ENCODE measurements around the gene SVEP1. TPM values are rescaled to one million over a fixed set of nuclear protein-coding genes. Genes with fewer than 3 reads are reported as not detected.
A peak's percentile ranks its signal among the peaks of the same experiment; 100 is the strongest.

The SVEP1 gene
- total RNA-seq, 2 experiments from 2014 or later = not detected

DNA sequence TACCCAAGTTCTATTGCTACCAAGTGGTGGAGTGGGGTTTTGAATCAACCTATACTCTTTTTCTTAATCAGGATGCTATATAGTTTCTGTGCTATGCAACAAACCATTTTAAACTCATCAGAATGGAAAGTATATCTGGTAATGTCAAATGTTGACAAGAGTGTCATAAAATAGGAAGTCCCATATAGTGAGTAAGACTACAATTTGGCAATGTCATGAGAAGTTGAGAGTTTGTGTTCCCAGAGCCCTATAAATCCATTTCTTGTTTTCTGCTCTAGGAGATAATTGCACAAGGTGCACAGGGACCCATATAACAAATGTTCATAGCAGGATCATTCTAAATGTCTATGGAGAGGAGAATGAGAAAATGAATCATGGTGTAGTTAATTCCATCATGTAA is 132.1 kb downstream of the SVEP1 start:
- Histone ChIP-seq H3K27ac (ENCODE audit: low read depth in 1 of 2, low read length in 2 of 2) (no peak overlapping the region), H3K27me3 (ENCODE audit: control insufficient read depth in 1 of 2, insufficient read depth in 2 of 2, low read length in 2 of 2) (no peaks in the 10 kb centered on the region), H3K36me3 (ENCODE audit: insufficient read depth, low read length) (no peaks in the 10 kb centered on the region), H3K4me1 (ENCODE audit: insufficient read depth, low read length) (no peaks in the 10 kb centered on the region), H3K4me3 (ENCODE audit: low read length) (no peak overlapping the region), H3K9me3 (ENCODE audit: control insufficient read depth in 1 of 2, insufficient read depth in 1 of 2, low read length in 2 of 2) (no peaks in the 10 kb centered on the region)
- Mint-ChIP-seq H3K27ac (no peak overlapping the region), H3K9me3 (no peaks in the 10 kb centered on the region), H3K4me1 (ENCODE audit: low read depth) (no peaks in the 10 kb centered on the region), H3K36me3 (ENCODE audit: low read depth) (no peaks in the 10 kb centered on the region), H3K4me3 (no peak overlapping the region), H3K27me3 (peaks cover 10% of the 10 kb centered on the region)
- ChIA-PET POLR2A (no interaction called here), CTCF (no interaction called here)
- DNase-seq = no peak
- TF ChIP-seq CTCF (IDR thresholded peaks at IDR 0.05) = no peak
- intact Hi-C loops (cut with DNase I, micrococcal nuclease) = no loop called here
- no peak for ATAC-seq (ENCODE audit: poor library complexity)

- no peak for TF ChIP-seq CTCF (IDR thresholded peaks at IDR 0.05)
- CTCF ChIA-PET = no interaction called here
- ATAC-seq (ENCODE audit: poor library complexity) (no peak), DNase-seq (peak in 1 of 14 experiments; percentile 8)
- Histone ChIP-seq H3K27ac (ENCODE audit: low read depth in 1 of 2, low read length in 2 of 2) (no peak overlapping the region), H3K4me3 (ENCODE audit: low read length) (no peak overlapping the region), H3K4me1 (ENCODE audit: insufficient read depth, low read length) (no peaks in the 10 kb centered on the region), H3K36me3 (ENCODE audit: insufficient read depth, low read length) (no peaks in the 10 kb centered on the region), H3K9me3 (ENCODE audit: control insufficient read depth in 1 of 2, insufficient read depth in 1 of 2, low read length in 2 of 2) (no peaks in the 10 kb centered on the region), H3K27me3 (ENCODE audit: control insufficient read depth in 1 of 2, insufficient read depth in 2 of 2, low read length in 2 of 2) (no peaks in the 10 kb centered on the region)
- no peak overlapping the region for H3K4me3 Mint-ChIP-seq
- no peak overlapping the region for H3K27ac Mint-ChIP-seq
- intact Hi-C loops (cut with DNase I, micrococcal nuclease) = no loop called here
- H3K9me3 Mint-ChIP-seq = no peaks in the 10 kb centered on the region
- no peaks in the 10 kb centered on the region for H3K36me3 Mint-ChIP-seq (ENCODE audit: low read depth)
- no peaks in the 10 kb centered on the region for H3K4me1 Mint-ChIP-seq (ENCODE audit: low read depth)
- POLR2A ChIA-PET = no interaction called here
- peaks cover 6% of the 10 kb centered on the region for H3K27me3 Mint-ChIP-seq
Observed at GRCh38 chr9:110446171-110446570, 133.4 kb downstream of the SVEP1 start.

DNA sequence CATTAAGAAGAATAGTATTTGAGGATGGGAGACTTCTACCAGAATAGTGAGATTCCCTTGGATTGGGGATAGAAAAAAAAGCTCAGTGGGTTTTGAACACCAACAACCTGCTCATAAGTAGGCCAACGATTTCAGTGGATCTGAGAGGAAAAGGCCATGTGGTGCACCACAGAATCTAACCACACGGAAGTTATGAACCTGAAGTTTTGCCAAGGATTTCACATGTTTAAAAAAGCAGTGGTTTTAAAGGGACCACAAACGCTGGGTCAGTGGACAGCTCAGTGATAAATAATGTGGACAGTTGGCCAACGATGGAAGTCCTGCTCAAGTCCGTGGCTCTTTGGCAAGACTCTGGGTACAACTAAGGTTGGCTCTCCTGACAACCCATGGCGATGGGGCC is 134.6 kb downstream of the SVEP1 start:
- Histone ChIP-seq H3K4me3 (ENCODE audit: low read length) (no peak overlapping the region), H3K27ac (ENCODE audit: low read depth in 1 of 2, low read length in 2 of 2) (no peak overlapping the region), H3K4me1 (ENCODE audit: insufficient read depth, low read length) (no peaks in the 10 kb centered on the region), H3K27me3 (ENCODE audit: control insufficient read depth in 1 of 2, insufficient read depth in 2 of 2, low read length in 2 of 2) (no peaks in the 10 kb centered on the region), H3K36me3 (ENCODE audit: insufficient read depth, low read length) (no peaks in the 10 kb centered on the region), H3K9me3 (ENCODE audit: control insufficient read depth in 1 of 2, insufficient read depth in 1 of 2, low read length in 2 of 2) (no peaks in the 10 kb centered on the region)
- intact Hi-C loops (cut with DNase I, micrococcal nuclease) = no loop called here
- Mint-ChIP-seq H3K36me3 (ENCODE audit: low read depth) (no peaks in the 10 kb centered on the region), H3K4me1 (ENCODE audit: low read depth) (no peaks in the 10 kb centered on the region), H3K27me3 (peaks cover 3% of the 10 kb centered on the region), H3K4me3 (no peak overlapping the region), H3K9me3 (no peaks in the 10 kb centered on the region), H3K27ac (no peak overlapping the region)
- ATAC-seq (ENCODE audit: poor library complexity) (no peak), DNase-seq (no peak)
- POLR2A ChIA-PET = no interaction called here
- TF ChIP-seq CTCF (IDR thresholded peaks at IDR 0.05) = no peak
- CTCF ChIA-PET = no interaction called here

Data from CD4-positive, alpha-beta T cell (primary cell).